Astrocyte of the spinal cord (primary cell): Measurements from ENCODE around the gene OR51B2.
"Not testable (repeated sequence)": the region's sequence is repeated elsewhere in the genome, so short reads cannot be mapped to it uniquely, and the experiment has no call there.

Experiments
- DNase-seq: peaks from one replicate; pipeline ENCODE4 v3.0.0; 2011; ENCODE audit warnings: low read depth, low spot score
- H3K4me3 ChIP-seq: 2 replicates; pipeline ENCODE4 v1.5.1; 2011; ENCODE audit warnings: low read depth, mild to moderate bottlenecking, low read length, moderate library complexity
- CTCF ChIP-seq: IDR thresholded peaks from 2 replicates; pipeline ENCODE4 v1.5.1; 2012; ENCODE audit warnings: low read depth, mild to moderate bottlenecking, low read length, inconsistent platforms
- in situ Hi-C: cut with HindIII; loops from 2 replicates; pipeline ENCODE4 v1.10.0; 2017; ENCODE audit warnings: low sequenced_read_pairs

OR51B2 gene

DNA sequence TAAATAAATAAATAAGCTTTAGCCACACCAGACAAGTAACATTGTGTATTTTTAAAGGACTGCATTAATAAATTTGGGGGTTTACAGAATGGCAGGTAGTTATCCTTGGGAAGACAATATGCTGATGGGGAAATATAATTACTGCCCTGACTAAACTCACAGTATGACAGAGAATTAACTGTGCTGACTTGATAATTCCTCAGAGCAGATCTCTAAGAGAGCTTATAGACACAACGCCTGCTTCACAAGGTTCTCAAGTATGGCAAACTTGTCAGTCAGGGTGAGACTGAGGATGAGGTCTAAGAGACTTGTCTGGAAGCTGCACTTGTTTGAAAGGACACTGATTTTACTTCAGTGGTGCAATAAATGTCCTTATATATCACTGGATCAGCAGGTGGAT lies 25.6 kb downstream of the OR51B2 start:
- in situ Hi-C loops = no loop called here
- no peak overlapping the region for H3K4me3 ChIP-seq
- no peak for DNase-seq
- TF ChIP-seq CTCF = no peak

GRCh38 chr11:5297721-5298323 lies 26.3 kb downstream of the OR51B2 start:
- in situ Hi-C loops = no loop called here
- no peak for DNase-seq

GRCh38 chr11:5294342-5294995 lies 29.6 kb downstream of the OR51B2 start:
- DNase-seq, in situ Hi-C loops, H3K4me3 ChIP-seq: not testable (repeated sequence)

More at GRCh38 chr11:5297721-5298323, 26.3 kb downstream of the OR51B2 start:
- H3K4me3 ChIP-seq = no peak overlapping the region
- no peak for TF ChIP-seq CTCF

DNA sequence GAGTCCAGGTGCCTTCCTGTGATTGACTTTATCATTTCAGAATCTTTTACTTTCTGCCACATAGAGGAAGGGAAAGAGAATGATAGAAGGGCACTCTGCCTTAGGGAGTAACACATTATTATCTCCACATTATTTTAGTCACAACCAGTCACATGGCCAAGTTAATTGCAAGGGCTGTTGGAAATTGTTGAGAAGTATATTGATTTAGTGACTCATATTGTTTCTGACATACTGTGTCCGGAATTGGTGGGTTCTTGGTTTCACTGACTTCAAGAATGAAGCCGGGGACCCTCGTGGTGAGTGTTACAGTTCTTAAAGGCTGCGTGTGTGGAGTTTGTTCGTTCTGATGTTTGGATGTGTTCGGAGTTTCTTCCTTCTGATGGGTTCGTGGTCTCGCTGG lies 31.1 kb downstream of the OR51B2 start:
- no peak overlapping the region for H3K4me3 ChIP-seq
- no peak for DNase-seq
- in situ Hi-C loops = no loop called here
- TF ChIP-seq CTCF = no peak

DNA sequence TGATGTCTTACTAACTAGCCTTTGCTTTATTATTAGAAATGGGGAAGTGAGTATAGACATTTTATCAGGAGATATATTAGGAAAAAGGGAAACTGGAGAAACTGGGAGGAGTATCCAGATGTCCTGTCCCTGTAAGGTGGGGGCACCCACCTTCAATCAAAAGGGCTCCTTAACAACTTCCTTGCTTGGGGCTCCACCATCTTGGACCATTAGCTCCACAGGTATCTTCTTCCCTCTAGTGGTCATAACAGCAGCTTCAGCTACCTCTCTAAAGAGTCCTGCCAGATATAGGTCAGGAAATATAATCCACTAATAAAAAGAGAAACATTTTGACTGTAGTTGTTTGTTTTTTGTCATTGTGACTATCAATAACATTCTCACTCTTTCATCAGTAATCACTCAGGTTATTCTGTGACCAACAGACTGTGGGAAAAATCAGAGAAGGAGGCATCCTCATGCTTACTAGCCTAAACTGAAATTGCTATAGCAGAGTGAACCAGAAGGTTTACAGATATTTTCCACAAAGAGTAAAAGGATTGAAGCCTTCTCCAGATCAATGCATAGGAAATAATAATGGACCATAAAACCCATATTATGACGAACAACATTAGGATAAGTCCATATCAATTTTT lies 32.8 kb downstream of the OR51B2 start:
- in situ Hi-C loops = no loop called here
- peak; percentile 74 for TF ChIP-seq CTCF
- DNase-seq = peak; percentile 52
- H3K4me3 ChIP-seq = no peak overlapping the region

DNA sequence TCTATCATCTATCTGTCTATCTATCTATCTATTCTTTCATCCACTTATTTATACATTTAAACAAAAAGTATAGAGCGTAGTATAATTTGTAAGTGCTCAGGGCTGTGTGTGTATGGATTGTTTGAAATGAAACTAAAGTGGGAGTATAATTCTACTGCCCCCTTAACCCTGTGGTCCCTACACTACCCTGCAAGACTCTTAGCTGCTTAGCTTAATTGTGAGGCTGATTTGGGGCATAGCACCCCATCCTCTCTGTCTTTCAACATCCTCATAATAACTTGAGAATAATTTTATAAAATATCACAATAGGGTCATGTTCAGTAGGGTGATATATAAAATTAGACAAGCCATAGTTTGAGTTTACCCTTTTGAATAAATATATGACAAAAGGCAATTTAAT lies 34.0 kb downstream of the OR51B2 start:
- no peak overlapping the region for H3K4me3 ChIP-seq
- DNase-seq = no peak
- no peak for TF ChIP-seq CTCF
- in situ Hi-C loops = no loop called here

DNA sequence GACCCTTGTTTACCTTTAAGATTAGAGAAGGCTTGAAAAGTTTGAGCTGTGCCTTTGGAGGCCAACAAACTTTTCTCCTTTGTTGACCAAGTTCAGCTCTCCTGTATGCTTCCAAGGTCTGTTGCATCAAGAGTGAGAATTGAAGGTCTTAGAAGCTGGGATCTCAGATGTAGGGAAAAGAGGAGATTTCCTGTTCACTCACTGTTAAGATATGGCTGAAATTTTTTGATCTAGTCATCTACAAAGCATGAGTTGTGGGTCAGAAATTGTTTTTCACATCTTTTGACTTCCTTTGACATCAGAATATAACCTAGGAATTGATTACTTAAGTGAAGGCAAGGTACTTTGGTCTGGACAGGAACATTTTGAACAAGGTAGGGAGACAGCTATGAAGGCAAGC lies 34.4 kb downstream of the OR51B2 start:
- in situ Hi-C loops = no loop called here
- H3K4me3 ChIP-seq = no peak overlapping the region
- no peak for DNase-seq
- TF ChIP-seq CTCF = no peak
